Stimulated activated CD4-positive, alpha-beta T cell treated with anti-CD3 and anti-CD28 coated beads, Interleukin-4, amount 100 ng/mL, for 24 hours (primary cell): ENCODE data around the gene ERVH48-1.
"Not testable (repeated sequence)": the region's sequence is repeated elsewhere in the genome, so short reads cannot be mapped to it uniquely, and the experiment has no call there.

Experiments used
- DNase-seq: peaks from one replicate; pipeline ENCODE4 v3.0.0-alpha.2; 2020

The ERVH48-1 gene

GRCh38 chr21:42925114-42925926, at the start of gene ERVH48-1:
TSS of gene ERVH48-1 (minus strand) at chr21:42925630. CDS start at chr21:42919006, 6,624 bp downstream.
- DNase-seq, result no peak

GRCh38 chr21:42973991-42974831, 48.8 kb upstream of the ERVH48-1 start, which contains the start of gene PKNOX1:
TSS of gene PKNOX1 (plus strand) at chr21:42974562. CDS start at chr21:43004382, 29,820 bp downstream.
- peak; percentile 99 for DNase-seq

DNA sequence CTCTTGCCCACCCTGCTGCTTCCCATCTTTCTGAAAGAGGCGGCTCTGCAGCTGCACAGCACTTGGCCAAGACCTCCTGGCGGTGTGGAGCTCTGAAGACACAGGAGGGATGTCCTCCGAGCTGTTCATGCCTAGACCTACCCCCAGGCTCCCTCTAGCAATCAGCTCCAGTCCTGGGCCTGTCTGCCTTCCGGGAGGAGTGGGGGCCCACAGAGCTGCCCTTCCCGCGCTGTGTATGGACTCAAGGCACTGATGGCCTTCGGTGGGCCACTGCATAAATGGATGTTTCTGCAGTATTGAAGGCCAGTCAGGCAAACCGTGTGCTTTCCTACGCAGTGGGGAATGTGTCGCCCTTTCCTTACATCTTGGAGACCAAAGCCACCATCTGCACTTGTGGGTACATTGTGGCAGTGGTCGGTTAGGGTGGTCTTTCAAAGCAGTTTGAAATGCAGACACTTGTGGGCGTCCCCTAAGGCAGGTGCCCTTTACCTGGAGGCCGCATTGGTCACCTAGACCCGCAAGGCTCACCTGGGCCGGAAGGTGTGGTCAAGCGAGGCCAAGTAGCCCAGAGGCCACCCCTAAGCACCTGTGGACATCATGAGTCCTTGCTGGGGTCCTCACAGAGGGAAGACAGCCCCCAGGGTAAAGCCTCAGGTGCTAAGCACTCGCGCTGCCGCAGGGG, 48.0 kb upstream of the ERVH48-1 start:
- no peak for DNase-seq

DNA sequence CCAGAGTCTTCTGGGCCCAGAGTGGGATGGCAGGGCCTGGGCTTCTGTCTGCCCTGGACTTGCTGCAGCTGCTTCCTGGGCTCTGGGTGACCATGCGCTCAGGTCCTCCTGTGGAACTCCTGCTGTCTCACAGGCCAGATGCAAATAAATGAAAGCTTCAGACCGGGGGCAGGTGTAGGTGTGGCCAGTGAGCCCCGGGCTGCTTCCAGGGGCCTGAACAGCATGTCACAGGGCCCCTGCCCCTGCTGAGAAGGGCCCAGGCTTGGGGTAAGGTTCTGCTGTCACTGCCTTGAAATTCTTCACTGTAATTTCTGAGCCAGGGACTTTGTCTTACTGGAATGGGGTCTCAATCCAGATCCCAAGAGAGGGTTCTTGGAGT, 46.5 kb upstream of the ERVH48-1 start:
- no peak for DNase-seq

DNA sequence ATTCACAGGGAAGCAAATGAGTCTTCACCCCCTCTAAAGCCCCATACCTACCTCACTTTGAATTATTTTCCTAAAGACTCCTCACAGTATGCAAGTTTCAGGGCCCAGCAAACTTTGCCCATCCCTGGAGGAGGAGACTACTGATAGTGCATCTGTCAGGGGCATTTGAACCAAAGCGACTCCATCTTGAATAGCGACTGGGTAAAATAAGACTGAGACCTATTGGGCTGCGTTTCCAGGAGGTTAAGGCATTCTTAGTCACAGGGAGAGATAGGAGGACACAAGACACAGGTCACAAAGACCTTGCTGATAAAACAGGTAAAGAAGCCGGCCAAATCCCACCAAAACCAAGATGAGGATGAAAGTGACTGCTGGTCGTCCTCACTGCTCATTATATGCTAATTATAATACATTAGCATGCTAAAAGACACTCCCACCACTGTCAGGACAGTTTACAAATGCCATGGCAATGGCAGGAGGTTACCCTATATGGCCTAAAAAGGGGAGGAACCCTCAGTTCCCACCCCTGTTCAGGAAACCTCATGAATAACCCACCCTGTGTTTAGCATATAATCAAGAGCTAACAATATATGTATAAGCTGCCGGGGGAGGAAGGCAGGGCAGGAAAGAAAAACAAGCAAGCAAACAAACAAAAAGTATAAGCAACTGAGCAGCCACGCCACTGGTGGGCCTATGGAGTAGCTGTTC, 45.7 kb upstream of the ERVH48-1 start:
- DNase-seq, result no peak

DNA sequence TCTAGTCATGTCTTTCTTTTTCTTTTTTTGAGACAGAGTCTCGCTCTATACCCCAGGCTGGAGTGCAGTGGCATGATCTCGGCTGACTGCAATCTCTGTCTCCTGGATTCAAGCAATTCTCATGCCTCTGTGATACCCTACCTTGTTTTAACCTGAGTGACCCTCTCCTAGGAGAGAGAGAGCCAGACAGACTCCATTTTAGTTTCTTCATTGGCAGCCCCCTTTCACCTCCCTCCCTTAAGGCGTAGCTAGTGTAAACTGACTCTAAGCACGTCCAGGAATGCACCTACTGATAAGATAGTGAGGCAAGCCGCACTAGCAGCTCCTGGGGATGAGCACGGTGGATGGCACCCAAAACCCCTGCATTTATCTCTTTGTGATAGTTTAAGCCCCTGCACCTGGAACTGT, 43.8 kb upstream of the ERVH48-1 start:
- DNase-seq, result no peak

DNA sequence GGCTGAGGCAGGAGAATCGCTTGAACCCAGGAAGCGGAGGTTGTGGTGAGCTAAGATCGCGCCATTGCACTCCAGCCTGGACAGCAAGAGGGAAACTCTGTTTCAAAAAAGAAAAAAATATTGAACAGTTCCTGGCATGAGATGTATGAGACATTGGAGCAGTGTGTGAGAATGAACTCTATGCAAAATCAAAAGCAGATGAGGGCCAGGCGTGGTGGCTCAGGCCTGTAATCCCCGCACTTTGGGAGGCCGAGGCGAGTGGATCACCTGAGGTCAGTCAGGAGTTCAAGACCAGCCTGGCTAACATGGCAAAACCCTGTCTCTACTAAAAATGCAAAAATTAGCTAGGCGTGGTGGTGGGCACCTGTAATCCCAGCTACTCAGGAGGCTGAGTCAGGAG, 42.2 kb upstream of the ERVH48-1 start:
- not testable (repeated sequence) for DNase-seq

GRCh38 chr21:42965211-42965560, 39.8 kb upstream of the ERVH48-1 start:
- DNase-seq, result no peak

- DNase-seq, result no peak
These were observed 39.2 kb upstream of the ERVH48-1 start for GRCh38 chr21:42964546-42965210.

DNA sequence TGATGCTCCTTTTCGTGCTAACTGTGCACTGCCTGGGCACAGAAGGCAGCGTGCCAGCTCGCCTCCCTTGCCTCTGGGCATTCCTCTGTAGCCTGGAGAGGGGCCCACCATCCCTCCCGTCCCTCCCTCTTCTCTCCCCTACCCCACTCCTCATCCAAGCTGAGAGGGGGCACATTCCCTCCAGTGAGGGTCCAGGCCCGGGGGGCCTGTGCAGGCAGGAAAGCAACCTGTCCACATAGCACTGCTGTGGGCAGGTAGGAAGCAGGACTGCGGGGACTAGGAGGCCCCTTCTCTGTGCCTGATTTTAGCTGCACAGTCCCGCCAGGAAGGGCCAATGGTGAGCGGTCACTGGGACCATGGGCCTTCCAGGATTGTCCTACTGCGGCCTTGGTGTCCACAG, 38.7 kb upstream of the ERVH48-1 start:
- no peak for DNase-seq

GRCh38 chr21:42962380-42963007, 37.1 kb upstream of the ERVH48-1 start:
- DNase-seq, result no peak

GRCh38 chr21:42959728-42960127, 34.3 kb upstream of the ERVH48-1 start:
- DNase-seq, result no peak

GRCh38 chr21:42958122-42958521, 32.7 kb upstream of the ERVH48-1 start:
- DNase-seq, result not testable (repeated sequence)

GRCh38 chr21:42956824-42957630, 31.6 kb upstream of the ERVH48-1 start:
- no peak for DNase-seq

- not testable (repeated sequence) for DNase-seq
These were observed 25.8 kb upstream of the ERVH48-1 start for GRCh38 chr21:42951193-42951592.

DNA sequence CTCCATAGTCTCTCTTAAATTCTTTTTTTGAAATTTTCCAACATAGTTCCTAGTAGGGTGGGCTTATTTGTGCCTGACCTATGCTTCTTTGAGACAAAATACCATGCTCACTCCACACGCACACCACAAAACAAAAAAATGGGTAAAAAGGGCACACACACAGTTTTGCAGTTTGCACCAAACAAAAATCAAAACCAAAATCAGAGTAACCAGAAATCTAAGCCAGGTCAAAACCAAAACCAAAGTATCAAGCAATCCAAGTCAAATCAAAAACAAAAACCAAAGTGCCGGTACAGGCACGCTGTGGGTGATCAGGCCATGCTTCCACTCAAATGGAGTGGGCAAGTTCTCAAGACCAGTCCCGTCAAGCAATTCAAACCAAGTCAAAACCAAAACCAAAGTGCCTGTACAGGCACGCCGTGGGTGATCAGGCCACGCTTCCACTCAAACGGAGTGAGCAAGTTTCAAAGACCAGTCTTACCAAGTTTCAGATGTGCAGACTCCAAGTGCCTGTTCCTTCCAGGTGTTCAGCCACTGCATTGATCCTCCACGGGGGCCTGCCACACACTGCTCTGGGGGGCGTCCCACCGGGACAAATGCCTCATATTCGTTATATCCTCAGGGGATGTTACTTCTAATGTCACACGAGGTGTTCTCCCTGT, 23.8 kb upstream of the ERVH48-1 start:
- not testable (repeated sequence) for DNase-seq

DNA sequence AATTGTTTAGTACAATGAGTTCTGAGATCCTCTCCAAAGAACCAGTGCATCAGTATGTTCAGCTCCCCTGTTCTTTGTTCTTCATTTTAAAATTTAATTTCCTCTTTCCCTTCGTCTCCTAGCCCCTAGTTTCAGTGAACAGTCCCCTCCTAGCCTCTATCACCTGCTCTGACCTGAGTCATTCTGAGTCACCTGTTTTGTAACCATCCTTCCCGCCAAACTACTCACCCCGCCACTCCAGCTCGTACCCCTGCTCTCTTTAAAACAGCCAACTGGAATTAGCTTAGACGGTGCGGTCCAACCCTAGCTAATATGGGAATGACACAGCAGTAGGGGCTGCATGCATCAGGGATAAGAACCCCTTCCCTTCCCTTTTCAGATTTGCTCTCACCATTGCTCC, 16.8 kb upstream of the ERVH48-1 start:
- no peak for DNase-seq

DNA sequence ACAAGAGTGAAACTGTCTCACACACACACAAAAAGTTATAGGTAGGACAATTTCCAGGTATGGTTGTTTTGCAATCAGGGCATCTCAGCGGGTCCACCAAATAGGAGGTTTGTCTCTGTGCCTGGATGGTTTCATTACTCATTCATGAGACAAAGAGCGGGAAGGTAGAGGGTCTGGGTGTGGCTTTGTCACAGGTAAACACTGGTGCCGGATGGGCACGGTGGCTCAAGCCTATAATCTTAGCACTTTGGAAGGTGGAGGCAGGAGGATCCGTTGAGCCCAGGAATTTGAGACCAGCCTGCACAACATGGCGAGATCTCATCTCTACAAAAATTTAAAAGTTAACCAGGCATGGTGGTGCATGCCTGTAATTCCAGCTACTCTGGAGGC, 16.3 kb upstream of the ERVH48-1 start:
- no peak for DNase-seq

GRCh38 chr21:42939582-42940413, 14.4 kb upstream of the ERVH48-1 start:
- DNase-seq, result no peak
